ENCODE results near the gene TPPP2.

TPPP2 gene

DNA sequence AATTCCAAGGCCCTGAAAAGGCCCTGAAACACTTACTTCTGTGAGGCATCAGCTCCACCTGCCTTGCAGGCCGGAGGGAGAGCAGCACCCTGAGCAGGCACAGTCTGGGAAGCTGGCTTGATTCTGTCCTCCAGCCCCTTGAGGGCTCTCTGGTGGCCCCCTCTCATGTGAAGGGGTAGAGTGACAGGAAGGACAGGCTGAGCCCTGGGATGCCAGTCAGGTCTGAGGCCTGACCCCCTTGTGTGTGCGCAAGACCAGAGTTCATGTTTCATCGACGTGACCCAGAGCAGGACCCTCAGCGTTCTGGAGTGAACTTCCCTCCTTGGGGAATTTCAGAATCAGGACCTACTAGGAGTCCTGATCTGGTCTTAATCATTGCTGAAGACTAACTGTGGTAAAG is 28.9 kb downstream of the TPPP2 start:
- no peak overlapping the region for H3K4me3 ChIP-seq (ENCODE audit: low read length in 2 of 2)
- H3K4me1 ChIP-seq (ENCODE audit: control insufficient read depth, insufficient read depth, low read length) = no peaks in the 10 kb centered on the region
- no peak overlapping the region for H3K9ac ChIP-seq (ENCODE audit: low read length in 2 of 2)
- no peaks in the 10 kb centered on the region for H3K36me3 ChIP-seq (ENCODE audit: control insufficient read depth in 2 of 2, insufficient read depth in 2 of 2, low read length in 2 of 2)
- no peaks in the 10 kb centered on the region for H3K27me3 ChIP-seq (ENCODE audit: control insufficient read depth in 1 of 2, insufficient read depth in 2 of 2, low read length in 2 of 2)
- H3K9me3 ChIP-seq (ENCODE audit: control insufficient read depth in 2 of 2, low read length in 2 of 2) = no peaks in the 10 kb centered on the region
- H3K27ac ChIP-seq (ENCODE audit: low read length) = no peak overlapping the region

DNA sequence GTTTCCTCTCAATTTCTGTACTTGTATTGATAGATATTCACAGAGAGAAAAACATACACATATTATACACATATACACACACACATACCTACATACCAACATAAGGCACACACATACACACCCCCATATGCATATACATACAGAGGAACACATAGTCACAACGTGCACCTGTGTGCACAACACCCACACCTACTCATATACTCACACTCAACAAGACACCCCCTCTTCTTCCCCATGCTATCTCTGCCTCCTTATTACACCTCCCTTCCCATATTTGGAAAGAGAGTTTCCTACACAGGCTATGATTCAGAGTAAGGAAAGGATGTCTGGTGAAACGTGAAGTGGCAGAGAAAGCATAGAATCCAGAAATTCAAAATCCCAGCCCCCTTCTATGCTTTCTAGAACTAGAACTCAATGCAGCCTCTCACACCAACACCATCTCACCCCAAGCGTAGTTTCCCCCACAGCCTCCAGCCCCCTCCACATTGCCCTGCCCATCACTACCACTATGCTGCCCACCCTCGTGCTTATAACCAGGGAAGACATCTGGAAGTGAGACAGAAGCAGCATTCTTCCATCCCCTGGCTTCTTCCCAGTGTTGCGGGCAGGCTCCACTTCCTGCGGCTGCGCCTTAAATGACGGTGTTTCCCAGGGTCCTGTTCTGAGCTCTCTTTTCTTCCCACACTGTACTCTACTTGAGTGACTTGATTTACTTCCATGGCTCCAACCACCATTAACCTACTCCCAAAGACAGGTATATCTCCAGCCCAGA is 30.0 kb downstream of the TPPP2 start:
- Histone ChIP-seq H3K9me3 (ENCODE audit: control insufficient read depth in 2 of 2, low read length in 2 of 2) (no peaks in the 10 kb centered on the region), H3K36me3 (ENCODE audit: control insufficient read depth in 2 of 2, insufficient read depth in 2 of 2, low read length in 2 of 2) (no peaks in the 10 kb centered on the region), H3K4me3 (ENCODE audit: low read length in 2 of 2) (no peak overlapping the region), H3K4me1 (ENCODE audit: control insufficient read depth, insufficient read depth, low read length) (no peaks in the 10 kb centered on the region), H3K27me3 (ENCODE audit: control insufficient read depth in 1 of 2, insufficient read depth in 2 of 2, low read length in 2 of 2) (no peaks in the 10 kb centered on the region), H3K9ac (ENCODE audit: low read length in 2 of 2) (no peak overlapping the region), H3K27ac (ENCODE audit: low read length) (no peak overlapping the region)

DNA sequence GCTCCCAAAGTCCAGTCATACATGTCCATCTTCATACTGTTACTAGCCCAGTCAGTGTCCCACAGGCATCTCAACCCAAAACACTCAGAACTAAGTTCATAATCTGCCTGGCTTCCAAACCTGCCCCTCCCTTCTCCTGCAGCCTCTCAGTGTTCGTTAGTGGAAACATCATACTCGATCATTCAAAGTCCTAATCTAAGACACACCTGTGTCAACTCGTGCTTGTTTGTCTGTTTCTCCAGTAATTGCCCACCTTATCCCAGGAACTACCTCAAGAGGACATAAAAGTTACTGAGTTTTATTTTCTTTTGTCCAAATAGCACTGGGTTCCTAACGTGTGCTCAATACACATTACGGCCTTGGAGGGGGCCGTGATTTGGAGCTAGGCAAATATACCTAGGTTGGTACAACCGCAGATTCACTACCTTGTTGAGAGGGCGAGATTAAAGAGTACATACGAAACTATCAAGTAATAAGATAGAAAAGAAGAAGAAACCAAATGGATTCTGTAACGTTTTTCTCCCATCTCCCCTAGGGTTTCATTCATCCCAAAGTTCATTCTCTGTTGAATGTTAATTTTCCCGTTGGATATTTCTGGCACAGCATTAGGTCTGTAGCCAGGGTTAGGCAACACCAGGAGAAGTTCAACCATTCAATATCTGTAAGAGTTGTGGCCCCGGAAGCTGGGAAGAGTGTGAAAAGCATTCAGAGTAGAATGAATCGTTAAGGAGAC is 30.8 kb downstream of the TPPP2 start:
- no peaks in the 10 kb centered on the region for H3K4me1 ChIP-seq (ENCODE audit: control insufficient read depth, insufficient read depth, low read length)
- H3K4me3 ChIP-seq (ENCODE audit: low read length in 2 of 2) = no peak overlapping the region
- H3K27ac ChIP-seq (ENCODE audit: low read length) = no peak overlapping the region
- H3K9ac ChIP-seq (ENCODE audit: low read length in 2 of 2) = no peak overlapping the region
- H3K36me3 ChIP-seq (ENCODE audit: control insufficient read depth in 2 of 2, insufficient read depth in 2 of 2, low read length in 2 of 2) = no peaks in the 10 kb centered on the region
- H3K9me3 ChIP-seq (ENCODE audit: control insufficient read depth in 2 of 2, low read length in 2 of 2) = no peaks in the 10 kb centered on the region
- H3K27me3 ChIP-seq (ENCODE audit: control insufficient read depth in 1 of 2, insufficient read depth in 2 of 2, low read length in 2 of 2) = no peaks in the 10 kb centered on the region

DNA sequence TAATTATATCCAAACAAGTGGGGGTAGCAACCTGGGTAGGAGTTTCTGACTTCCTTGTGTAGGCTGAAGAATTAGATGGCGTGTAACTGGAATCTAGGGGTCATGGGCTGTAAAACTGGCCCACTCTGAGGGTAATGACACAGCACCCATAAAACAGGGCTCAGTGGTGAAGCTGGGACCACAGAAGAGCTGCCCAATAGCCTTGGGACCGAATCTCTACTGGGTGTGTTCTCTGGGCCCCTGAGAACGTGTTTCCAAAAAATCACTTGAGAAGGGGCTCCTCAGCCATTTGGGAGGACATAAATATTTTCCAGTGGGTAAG is 31.3 kb downstream of the TPPP2 start:
- Histone ChIP-seq H3K36me3 (ENCODE audit: control insufficient read depth in 2 of 2, insufficient read depth in 2 of 2, low read length in 2 of 2) (no peaks in the 10 kb centered on the region), H3K27me3 (ENCODE audit: control insufficient read depth in 1 of 2, insufficient read depth in 2 of 2, low read length in 2 of 2) (no peaks in the 10 kb centered on the region), H3K27ac (ENCODE audit: low read length) (no peak overlapping the region), H3K9ac (ENCODE audit: low read length in 2 of 2) (no peak overlapping the region), H3K4me1 (ENCODE audit: control insufficient read depth, insufficient read depth, low read length) (no peaks in the 10 kb centered on the region), H3K9me3 (ENCODE audit: control insufficient read depth in 2 of 2, low read length in 2 of 2) (no peaks in the 10 kb centered on the region), H3K4me3 (ENCODE audit: low read length in 2 of 2) (no peak overlapping the region)

DNA sequence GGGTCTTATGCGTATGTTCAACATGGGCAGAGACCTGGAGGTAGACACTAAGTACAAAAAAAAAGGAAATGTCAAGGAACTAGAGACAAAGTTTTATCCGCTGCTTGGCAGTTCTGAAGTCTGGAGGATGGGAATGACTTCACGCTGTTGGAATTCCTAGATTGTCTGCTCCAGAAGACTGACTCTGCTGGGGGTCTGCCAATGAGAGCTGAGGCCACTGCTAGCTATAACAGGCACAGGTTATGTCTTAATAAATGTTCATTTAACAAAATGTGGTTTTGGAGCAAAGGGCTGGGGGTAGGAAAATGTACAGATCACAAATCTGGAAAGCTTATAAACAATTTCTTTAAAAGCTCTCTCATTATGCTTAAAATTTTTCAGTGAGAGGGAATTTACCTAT is 33.5 kb downstream of the TPPP2 start:
- no peak overlapping the region for H3K4me3 ChIP-seq (ENCODE audit: low read length in 2 of 2)
- H3K9ac ChIP-seq (ENCODE audit: low read length in 2 of 2) = no peak overlapping the region
- H3K27me3 ChIP-seq (ENCODE audit: control insufficient read depth in 1 of 2, insufficient read depth in 2 of 2, low read length in 2 of 2) = no peaks in the 10 kb centered on the region
- no peaks in the 10 kb centered on the region for H3K36me3 ChIP-seq (ENCODE audit: control insufficient read depth in 2 of 2, insufficient read depth in 2 of 2, low read length in 2 of 2)
- no peak overlapping the region for H3K27ac ChIP-seq (ENCODE audit: low read length)
- H3K9me3 ChIP-seq (ENCODE audit: control insufficient read depth in 2 of 2, low read length in 2 of 2) = no peaks in the 10 kb centered on the region
- peaks cover under 1% of the 10 kb centered on the region for H3K4me1 ChIP-seq (ENCODE audit: control insufficient read depth, insufficient read depth, low read length)

DNA sequence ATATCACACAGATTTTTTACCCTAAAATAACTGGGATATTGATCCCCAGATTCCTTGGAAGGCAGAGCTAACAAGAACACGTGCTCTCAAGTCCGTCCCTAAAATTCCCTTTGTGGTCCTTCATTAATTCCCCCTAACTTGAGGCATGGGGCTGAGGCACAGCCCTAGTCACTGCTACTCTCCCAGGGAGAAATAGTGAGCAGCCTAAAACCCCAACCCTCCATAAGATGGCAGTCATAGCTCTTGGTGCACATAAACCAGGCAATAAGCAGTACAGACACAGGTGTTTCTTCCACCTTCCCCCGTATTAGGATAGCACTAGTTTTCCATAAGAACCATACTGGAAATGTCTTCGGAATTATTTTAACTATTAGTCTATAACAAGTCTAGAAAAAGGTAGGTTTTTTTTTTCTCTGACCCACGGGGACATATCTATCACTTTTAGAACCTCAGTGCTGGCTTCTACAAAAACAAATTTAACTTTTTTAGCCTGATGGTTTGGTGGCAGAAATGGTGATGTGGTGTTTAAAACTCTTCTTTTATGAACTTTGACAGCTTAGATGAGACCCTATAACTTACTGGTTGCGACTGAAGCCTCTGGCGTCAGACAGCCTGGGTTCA is 37.0 kb downstream of the TPPP2 start:
- no peaks in the 10 kb centered on the region for H3K9me3 ChIP-seq (ENCODE audit: control insufficient read depth in 2 of 2, low read length in 2 of 2)
- H3K9ac ChIP-seq (ENCODE audit: low read length in 2 of 2) = no peak overlapping the region
- no peak overlapping the region for H3K4me3 ChIP-seq (ENCODE audit: low read length in 2 of 2)
- peaks cover 29% of the 10 kb centered on the region for H3K4me1 ChIP-seq (ENCODE audit: control insufficient read depth, insufficient read depth, low read length)
- H3K36me3 ChIP-seq (ENCODE audit: control insufficient read depth in 2 of 2, insufficient read depth in 2 of 2, low read length in 2 of 2) = no peaks in the 10 kb centered on the region
- H3K27ac ChIP-seq (ENCODE audit: low read length) = no peak overlapping the region
- H3K27me3 ChIP-seq (ENCODE audit: control insufficient read depth in 1 of 2, insufficient read depth in 2 of 2, low read length in 2 of 2) = no peaks in the 10 kb centered on the region

DNA sequence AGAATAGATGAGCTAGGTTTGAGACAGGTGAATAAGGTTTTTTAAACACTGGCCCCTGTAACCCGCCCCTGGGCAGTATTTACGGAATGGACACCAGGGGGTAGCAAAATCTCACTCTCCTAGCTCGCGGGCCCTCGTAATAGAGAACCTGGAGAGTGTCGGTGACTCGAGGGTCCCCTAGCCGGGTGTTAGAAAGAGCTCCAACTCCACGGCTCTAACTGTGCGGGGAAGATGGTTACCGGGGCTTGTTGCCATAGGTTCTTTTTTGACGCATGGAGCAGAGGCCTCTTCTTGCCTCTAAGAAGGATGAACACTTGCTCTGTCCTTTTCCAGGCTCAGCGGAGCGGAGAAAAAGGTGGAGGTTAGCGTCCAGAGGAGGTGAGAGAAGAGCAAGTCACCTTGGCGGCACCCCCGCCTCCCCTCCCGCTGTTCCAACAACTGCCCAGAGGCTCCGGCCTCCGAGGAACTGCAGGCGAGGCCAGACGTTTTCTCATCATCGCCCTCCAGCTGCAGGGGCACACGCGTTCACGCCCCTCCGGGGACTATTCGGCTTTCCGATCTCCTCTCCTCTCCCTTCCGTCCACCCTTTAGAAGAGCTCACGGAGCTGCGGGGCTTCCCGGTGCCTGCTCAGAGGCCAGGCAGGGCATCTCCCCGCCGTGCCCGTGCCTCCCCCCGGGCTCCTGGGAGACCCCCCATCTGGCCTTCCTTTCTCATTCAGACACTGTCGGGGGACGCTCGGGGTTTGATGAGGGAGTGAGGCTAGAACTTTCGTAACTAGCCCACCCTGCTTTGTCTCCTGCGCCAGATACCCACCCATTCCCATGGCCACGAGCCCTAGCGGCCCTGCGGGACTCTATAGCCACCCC is 38.7 kb downstream of the TPPP2 start:
- Histone ChIP-seq H3K4me3 (ENCODE audit: low read length in 2 of 2) (peak overlapping the region; percentile 68 to 86), H3K27me3 (ENCODE audit: control insufficient read depth in 1 of 2, insufficient read depth in 2 of 2, low read length in 2 of 2) (no peaks in the 10 kb centered on the region), H3K36me3 (ENCODE audit: control insufficient read depth in 2 of 2, insufficient read depth in 2 of 2, low read length in 2 of 2) (peaks cover 5% of the 10 kb centered on the region in 2 donors), H3K9ac (ENCODE audit: low read length in 2 of 2) (peak overlapping the region; percentile 63 to 68), H3K27ac (ENCODE audit: low read length) (peak overlapping the region; percentile 60), H3K9me3 (ENCODE audit: control insufficient read depth in 2 of 2, low read length in 2 of 2) (no peaks in the 10 kb centered on the region), H3K4me1 (ENCODE audit: control insufficient read depth, insufficient read depth, low read length) (peaks cover 38% of the 10 kb centered on the region)

DNA sequence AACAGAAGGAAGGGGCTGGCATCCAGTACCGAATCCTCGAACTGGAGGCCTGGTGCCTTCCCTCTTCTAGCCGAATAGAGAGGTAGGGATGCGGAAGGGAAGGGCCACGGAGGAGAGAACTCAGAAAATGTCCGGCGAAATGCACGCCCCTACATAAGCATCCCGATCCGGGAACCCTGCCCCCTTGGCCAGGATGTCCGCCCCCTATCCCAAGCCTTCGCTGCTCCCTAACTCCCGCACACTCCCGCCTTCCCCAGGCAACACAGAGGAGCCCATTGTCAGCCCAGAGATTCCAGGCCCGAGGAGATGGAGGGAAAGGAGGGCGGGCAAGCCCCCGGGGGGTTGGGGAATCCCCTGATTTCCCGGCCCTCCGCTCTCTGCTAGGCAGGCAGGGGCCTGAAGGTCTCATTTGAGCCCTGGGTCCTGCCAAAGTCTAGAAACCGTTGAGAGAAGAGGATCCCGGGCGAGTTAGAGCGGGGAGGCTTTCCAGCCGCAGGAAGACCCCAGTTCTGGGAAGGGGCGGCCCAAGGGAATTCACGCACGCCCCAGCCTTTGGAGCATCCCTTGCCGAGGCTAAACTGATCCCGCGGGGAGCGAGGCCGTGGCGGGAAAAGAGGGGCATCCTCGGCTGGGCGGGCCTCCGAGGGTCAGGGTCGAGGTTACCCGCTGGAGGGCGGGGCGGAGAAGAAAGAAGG is 39.5 kb downstream of the TPPP2 start:
- Histone ChIP-seq H3K4me3 (ENCODE audit: low read length in 2 of 2) (peak overlapping the region; percentile 68 to 86), H3K4me1 (ENCODE audit: control insufficient read depth, insufficient read depth, low read length) (peaks cover 38% of the 10 kb centered on the region), H3K27ac (ENCODE audit: low read length) (peak overlapping the region; percentile 60), H3K27me3 (ENCODE audit: control insufficient read depth in 1 of 2, insufficient read depth in 2 of 2, low read length in 2 of 2) (no peaks in the 10 kb centered on the region), H3K9ac (ENCODE audit: low read length in 2 of 2) (peak overlapping the region; percentile 63 to 69), H3K36me3 (ENCODE audit: control insufficient read depth in 2 of 2, insufficient read depth in 2 of 2, low read length in 2 of 2) (peaks cover 9 to 12% of the 10 kb centered on the region in 2 donors), H3K9me3 (ENCODE audit: control insufficient read depth in 2 of 2, low read length in 2 of 2) (no peaks in the 10 kb centered on the region)

DNA sequence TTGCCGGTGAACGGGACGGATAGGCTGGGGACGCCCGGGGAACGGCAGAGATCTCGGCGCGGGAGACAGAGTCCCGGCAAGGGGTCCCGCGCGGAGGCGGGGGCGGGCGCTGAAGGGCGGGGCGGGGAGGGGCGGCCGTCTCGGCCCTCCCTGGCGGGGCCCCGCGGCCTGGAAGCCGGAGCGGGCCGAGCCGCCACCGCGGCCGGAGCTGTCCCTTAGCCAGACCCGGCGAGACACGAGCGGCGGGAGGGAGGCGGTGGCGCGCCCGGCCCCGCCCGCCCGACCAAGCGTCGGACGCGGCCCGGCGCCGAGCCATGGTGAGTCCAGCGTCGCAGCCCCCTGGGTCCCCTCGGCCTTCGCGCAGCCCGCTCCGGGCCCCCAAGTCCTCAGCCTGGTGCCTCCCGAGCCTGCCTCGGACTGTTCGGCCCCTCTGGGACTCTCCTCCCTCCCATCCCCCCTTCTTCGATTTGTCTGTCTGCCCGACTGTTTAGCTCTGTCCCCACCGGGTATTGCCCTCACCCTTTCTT is 40.1 kb downstream of the TPPP2 start, which contains the start of gene ARHGEF40:
TSS of gene ARHGEF40 (plus strand) at position 222 of the 527 bp plus-strand sequence. CDS start at position 315, 93 bp downstream.
- Histone ChIP-seq H3K27me3 (ENCODE audit: control insufficient read depth in 1 of 2, insufficient read depth in 2 of 2, low read length in 2 of 2) (no peaks in the 10 kb centered on the region), H3K4me3 (ENCODE audit: low read length in 2 of 2) (peak within 1 kb of the TSS; percentile 86 to 90), H3K27ac (ENCODE audit: low read length) (peak within 1 kb of the TSS; percentile 84), H3K9ac (ENCODE audit: low read length in 2 of 2) (peak within 1 kb of the TSS; percentile 74 to 80), H3K4me1 (ENCODE audit: control insufficient read depth, insufficient read depth, low read length) (peaks cover 38% of the 10 kb centered on the region), H3K36me3 (ENCODE audit: control insufficient read depth in 2 of 2, insufficient read depth in 2 of 2, low read length in 2 of 2) (peaks cover 9 to 16% of the 10 kb centered on the region in 2 donors), H3K9me3 (ENCODE audit: control insufficient read depth in 2 of 2, low read length in 2 of 2) (no peaks in the 10 kb centered on the region)

Measured in stomach smooth muscle (tissue), 2 donors.